ENCODE data around the gene PANK1.

PANK1 gene

DNA sequence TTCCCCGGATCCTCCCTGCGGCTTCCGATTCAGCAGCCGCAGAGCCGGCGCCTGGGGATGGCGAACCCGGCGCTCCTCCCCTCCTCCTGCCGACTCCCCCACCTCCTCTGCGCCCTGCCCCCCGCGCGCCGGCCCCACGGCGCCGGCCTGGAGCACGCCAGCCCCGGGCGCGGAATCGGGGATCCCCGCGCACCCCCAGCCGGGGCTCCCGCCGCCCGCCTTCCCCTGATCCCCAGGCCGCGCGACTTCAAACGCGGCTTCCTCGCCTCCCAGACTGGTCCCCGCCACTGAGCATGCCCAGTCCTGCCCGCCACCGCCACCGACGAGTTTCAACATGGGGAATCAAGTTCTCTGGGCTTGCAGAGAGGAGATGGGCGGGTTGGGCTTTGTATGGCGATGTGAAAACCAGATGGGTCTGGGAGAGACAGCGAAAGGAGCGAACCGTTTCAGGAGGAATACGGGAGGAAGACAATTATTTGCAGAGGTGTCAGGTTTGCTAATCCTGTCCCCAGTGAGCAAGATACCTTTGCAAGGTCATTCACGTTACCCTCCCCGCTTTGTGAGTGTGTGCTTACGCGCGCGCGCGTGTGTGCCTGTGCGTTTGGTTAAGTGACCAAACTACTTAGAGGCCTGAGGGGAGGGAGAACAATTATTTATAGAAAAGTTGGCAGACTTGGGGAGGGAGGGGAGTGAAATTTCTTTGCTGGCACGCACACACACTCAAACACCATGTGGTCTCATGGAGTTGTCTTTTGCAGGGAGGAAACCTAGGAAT is at the start of gene PANK1:
Gene PANK1 (minus strand): TSS at position 276 of the 775 bp plus-strand sequence. CDS start 351 bp downstream, outside the sequence.
- peak; percentile 90 for DNase-seq

DNA sequence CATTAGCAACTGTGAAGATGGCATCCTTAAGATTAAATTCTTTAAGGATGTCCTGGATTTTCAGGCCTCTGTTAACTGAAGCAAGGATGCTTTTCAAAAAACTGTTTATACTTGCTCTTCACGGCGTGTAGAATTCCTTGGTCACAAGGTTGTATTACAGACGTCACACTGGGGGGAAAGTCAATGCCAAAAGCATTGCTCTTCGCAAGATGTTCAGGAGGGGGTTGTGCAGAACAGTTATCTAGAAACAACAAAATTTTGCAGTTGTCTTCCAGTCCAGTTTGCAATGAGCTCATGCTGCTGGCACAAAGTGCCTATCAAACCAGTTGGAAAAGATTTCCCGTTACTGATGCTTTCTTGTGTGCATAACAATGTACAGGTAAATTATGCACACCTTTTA is 48.1 kb upstream of the PANK1 start:
- DNase-seq, result no peak

- no peak for DNase-seq
Measured at GRCh38 chr10:89692416-89692815, 47.4 kb upstream of the PANK1 start.

DNA sequence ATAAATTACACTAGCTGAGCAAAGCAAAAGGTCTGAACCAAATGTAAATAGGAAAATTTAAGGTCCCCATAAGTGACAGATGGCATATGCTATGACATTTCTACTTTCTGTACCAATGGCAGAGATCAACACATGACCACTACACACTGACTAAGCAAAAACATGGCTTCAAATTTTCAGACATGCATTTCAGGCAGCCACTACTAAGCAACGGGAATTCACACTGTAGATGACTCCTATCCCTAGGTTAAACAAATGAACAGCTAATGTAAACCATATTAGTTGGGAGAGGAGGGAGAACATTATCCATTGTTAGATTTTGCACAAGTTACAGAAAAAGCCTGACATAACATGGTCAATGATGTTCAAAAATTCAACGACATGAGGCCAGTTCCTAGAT is 45.0 kb upstream of the PANK1 start:
- DNase-seq, result no peak

GRCh38 chr10:89685936-89686335 is 40.9 kb upstream of the PANK1 start:
- no peak for DNase-seq

GRCh38 chr10:89684604-89685003 is 39.6 kb upstream of the PANK1 start:
- no peak for DNase-seq

- DNase-seq, result no peak
Measured at GRCh38 chr10:89683883-89684282, 38.8 kb upstream of the PANK1 start.

DNA sequence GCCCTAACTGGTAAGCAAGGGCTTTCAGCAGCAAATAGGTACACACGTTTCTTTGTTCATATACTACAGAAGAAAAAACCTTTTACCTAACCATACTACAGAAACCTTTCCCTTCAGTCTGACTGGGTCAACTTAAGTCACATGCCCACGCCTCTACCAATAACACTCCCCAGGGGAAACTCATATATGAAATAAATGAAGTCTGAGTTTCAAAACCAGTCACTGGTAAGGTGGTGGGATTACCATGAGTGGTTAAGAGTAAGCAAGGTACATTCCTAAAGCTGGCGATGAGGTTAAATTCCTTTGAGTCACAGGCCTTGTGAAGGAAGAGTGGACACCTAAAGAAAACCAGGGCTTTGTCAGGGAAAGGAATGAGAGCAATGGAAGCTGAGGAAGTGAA is 34.9 kb upstream of the PANK1 start:
- DNase-seq, result no peak

DNA sequence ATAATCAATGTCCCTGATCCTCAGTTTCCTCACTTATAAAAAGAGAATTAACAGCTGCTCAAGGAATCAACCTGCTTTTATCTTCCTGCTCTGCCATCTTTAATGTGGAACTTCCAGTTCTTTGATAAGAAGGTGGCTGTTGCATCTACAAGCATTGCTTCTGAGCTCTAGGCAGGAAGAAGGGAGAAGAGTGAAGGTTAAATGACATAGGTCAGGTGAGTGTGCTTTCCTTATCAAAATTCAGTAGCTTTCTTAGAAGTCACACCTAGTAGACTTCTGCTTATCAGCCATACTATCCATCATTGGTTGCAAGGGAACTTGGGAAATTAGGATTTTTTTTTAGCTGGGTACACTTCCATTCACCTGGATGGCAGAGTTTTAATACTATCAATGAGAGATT is 32.3 kb upstream of the PANK1 start:
- no peak for DNase-seq

DNA sequence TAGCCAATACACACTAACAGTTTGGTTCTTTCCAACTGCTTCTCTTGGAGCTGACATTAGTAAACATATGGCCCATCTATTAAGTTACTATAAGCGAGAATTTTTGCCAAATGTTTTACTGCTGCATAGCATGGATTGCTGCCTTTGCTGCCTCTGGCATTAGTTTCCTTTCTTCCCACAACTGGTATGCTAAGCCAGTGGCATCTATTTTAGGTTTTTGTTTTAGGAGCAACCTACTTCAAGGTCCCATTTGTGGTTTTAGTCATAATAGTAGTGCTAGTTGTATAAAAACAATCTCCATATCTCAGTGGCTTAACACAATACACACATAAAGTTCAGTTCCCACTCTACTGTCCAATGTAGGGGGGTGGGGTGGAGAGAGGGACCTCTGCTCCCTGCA is 25.9 kb upstream of the PANK1 start:
- DNase-seq, result no peak

- DNase-seq, result no peak
Measured at GRCh38 chr10:89669985-89670384, 24.9 kb upstream of the PANK1 start.

DNA sequence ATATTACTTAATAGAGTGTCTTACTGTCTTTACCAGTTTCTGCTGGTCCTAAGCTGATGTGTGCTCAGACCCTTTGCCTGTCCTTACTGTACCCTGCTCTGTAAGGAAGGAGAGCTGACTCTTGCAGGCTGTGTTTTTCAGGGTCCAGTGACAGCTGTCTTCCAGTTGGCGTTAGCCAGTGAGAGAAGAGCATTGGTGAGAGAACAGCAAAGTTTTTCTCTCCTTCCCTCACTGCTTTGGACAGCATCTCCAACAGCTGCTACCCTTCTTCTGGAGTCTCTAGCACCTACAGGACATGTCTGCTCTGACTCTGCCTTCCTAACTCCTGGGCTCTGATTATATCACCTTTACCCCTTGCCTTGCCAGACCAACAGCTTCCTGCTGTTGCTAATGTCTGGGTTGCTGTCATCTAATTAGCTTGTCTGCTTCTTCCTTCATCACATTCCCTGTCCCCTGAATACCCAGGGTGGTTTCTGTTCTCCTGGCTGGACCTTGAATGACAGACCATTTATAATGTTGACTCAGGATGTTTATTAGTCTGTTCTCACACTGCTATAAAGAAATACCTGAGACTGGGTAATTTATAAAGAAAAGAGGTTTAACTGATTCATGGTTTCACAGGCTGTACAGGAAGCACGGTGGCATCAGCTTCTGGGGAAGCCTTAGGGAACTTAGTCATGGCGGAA is 23.5 kb upstream of the PANK1 start:
- DNase-seq, result no peak

GRCh38 chr10:89666138-89666537 is 21.1 kb upstream of the PANK1 start:
- DNase-seq, result no peak

DNA sequence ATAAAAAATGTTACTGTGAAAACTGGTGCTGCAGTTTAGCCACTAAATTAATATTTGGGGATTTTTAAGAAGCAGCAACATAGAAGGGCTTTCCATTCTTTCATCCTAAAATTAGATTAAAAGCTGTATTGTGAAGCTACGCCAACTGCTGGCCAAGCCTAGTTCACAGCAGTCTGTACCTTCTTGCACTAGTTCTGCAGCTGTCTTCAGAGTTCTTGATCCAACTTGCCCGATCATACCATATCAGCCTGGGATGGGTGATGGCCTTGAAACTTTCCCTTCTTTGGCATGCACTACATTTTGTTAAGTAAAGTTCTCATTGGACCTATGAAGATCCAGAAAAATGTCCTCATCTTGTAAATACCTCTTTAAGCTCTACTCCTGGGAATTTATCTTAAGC is 20.3 kb upstream of the PANK1 start:
- DNase-seq, result no peak

DNA sequence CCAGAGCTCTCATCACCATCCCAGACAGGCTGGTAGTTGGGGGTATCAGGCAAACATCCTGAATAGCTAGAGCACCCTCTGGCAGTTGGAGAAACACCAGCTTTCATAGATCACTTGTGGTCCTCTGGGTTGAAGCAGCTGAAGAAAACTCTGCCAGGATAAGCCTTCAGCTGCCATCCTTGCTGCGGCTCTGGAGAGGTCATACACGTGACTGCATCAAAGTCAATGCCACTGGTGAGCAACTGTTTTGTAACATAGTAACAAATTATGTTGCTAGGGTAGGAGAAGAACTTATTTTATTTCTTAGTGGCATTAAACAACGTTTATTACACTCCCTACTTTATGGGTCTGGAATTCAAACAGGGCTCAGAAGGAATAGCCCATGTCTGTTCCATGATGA is 19.2 kb upstream of the PANK1 start:
- DNase-seq, result no peak

- no peak for DNase-seq
Measured at GRCh38 chr10:89663144-89663543, 18.1 kb upstream of the PANK1 start.

- DNase-seq, result no peak
Measured at GRCh38 chr10:89662596-89662995, 17.6 kb upstream of the PANK1 start.

GRCh38 chr10:89659143-89660131 is 14.4 kb upstream of the PANK1 start:
- DNase-seq, result no peak

DNA sequence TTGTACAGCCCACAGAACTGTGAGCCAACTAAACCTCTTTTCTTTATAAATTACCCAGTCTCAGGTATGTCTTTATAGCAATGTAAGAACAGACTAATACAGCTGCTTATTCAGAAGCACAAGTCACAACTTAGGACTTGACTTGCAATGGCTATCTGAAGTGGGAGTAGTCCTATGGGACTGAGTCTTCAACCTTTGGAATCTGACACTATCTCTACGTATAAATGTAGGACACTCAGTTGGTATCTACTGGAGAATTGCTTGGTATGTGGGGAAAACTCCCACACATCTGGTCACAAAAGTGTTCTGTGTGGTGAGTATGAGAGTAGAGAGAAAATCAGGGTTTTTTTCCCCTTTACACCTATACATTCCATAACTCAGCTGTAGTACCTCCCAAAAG is 12.3 kb upstream of the PANK1 start:
- no peak for DNase-seq

DNA sequence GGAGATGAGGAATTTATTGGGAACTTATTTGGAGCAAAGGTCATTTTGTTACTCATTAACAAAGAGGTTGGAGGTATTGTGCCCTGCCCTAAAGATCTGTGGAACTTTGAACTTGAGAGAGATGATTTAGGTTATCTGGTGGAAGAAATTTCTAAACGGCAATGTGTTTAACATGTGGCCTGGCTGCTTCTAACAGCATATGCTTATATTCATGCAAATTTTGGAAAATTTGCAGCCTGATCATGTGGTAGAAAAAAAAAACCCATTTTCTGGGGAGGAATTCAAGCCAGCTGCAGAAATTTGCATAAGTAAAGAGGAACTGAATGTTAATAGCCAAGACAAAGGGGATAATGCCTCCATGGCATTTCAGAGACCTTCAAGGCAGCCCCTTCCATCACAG is 10.7 kb upstream of the PANK1 start:
- no peak for DNase-seq

- no peak for DNase-seq
Measured at GRCh38 chr10:89653410-89653869, 8.4 kb upstream of the PANK1 start.

DNA sequence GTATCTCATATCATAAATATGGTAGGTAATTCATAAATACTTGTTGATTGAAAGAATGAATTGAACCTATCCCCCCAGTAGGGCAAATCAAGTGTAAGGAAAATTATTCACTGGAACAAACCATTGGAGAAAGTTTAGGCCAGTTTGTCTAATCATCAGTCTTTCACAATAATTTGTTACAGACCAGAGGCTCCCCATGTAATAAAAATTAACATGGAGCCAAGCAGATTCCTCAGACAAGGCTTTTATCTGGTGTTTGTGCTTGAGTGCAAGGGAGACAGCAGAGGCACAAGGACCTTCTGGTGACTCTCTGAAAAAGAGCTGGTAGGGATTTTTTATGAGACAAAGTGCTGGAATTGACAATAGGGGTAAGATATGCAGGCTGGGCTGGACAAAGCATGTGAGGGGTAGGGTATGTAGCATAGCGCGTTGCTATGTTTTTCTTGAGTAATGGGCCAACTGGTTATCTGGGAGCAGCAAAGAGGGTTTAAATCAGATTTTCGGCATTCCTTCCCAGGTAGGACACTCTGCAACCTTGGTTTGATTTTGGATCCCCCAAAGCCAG is 7.8 kb upstream of the PANK1 start:
- no peak for DNase-seq

Data from retina (tissue), 1 donor.